HCT116 (cell line): ENCODE results near the gene SEMA4D. TPM values are rescaled to one million over a fixed set of nuclear protein-coding genes. Genes with fewer than 3 reads are reported as not detected.

Experiments
- ATAC-seq: fragments of 200-7000 bp; cut with Tn5 transposase; 2 replicates; pipeline ENCODE4 v1.9.1; 2020; ENCODE audit warnings: mild to moderate bottlenecking, moderate library complexity
- BruUV-seq: library from RNA; stranded (reverse); fragments of 400-500 nt; replicated peaks from 2 replicates; lab custom pipeline; 2021; lab: Mats Ljungman, UMichigan
- CTCF ChIA-PET: fragments of 300-600 bp; sonication (Branson Sonifier 250); formaldehyde crosslinking; loops from one replicate; lab custom pipeline; 2021; ENCODE audit warnings: antibody characterized with exemption; lab: Charles Lee
- POLR2A ChIA-PET: fragments of 300-600, 350-600 bp; sonication (Branson Sonifier 250); formaldehyde crosslinking; loops from one replicate; lab custom pipeline; 2021; ENCODE audit warnings: antibody characterized with exemption; lab: Charles Lee
- RAD21 ChIA-PET, 2 experiments: fragments of 300-600 bp; sonication (Branson Sonifier 250); formaldehyde crosslinking; loops; one replicate each; lab custom pipeline; 2023; ENCODE audit warnings: low total read pairs in 2 of 2; ENCODE audit not compliant: uncharacterized antibody in 2 of 2, unreplicated experiment in 2 of 2, low non-redundant PET in 1 of 2; lab: Charles Lee
- DNase-seq: peaks from one replicate; pipeline ENCODE4 v3.0.0-alpha.2; 2010; ENCODE audit warnings: low read depth, low spot score
- H2AFZ ChIP-seq: fragments of 200-600 bp; shearing (Covaris generic), sonication (generic); 2 replicates; pipeline ENCODE4 v1.6.1; 2017; ENCODE audit warnings: low read depth, mixed run types, mixed read lengths, antibody characterized with exemption, low read length; ENCODE audit not compliant: poor library complexity, severe bottlenecking
- H3K27ac ChIP-seq: 2 replicates; pipeline ENCODE4 v1.5.1; 2012; ENCODE audit warnings: low read depth, low read length
- H3K27me3 ChIP-seq: fragments of 200-600 bp; sonication (generic); 2 replicates; pipeline ENCODE4 v1.6.1; 2016; ENCODE audit warnings: mixed run types, low read length, mixed read lengths; ENCODE audit not compliant: insufficient read depth
- H3K36me3 ChIP-seq, 2 experiments: fragments of 200-500 bp in 1 of 2; fragments of 200-600 bp in 1 of 2; sonication (Bioruptor generic) in 1 of 2; sonication (generic) in 1 of 2; 2 replicates each; pipeline versions ENCODE4 v1.5.1 to v1.6.1; 2014 to 2016; ENCODE audit warnings: low read length in 2 of 2, inconsistent platforms in 1 of 2, mixed read lengths in 1 of 2, mixed run types in 1 of 2; ENCODE audit not compliant: insufficient read depth in 2 of 2, control insufficient read depth in 1 of 2
- H3K4me1 ChIP-seq, 2 experiments: fragments of 200-600 bp in 1 of 2; sonication (generic) in 1 of 2; 2 replicates each; pipeline versions ENCODE4 v1.5.1 to v1.6.1; 2012 to 2017; ENCODE audit warnings: low read length in 2 of 2, inconsistent platforms in 1 of 2, mild to moderate bottlenecking in 1 of 2, mixed read lengths in 1 of 2, mixed run types in 1 of 2, moderate library complexity in 1 of 2; ENCODE audit not compliant: insufficient read depth in 2 of 2, control insufficient read depth in 1 of 2
- H3K4me2 ChIP-seq: fragments of 200-600 bp; sonication (generic); 2 replicates; pipeline ENCODE4 v1.6.1; 2017; ENCODE audit warnings: mixed run types, low read length, mixed read lengths
- H3K4me3 ChIP-seq, 2 experiments: fragments of 200-600 bp in 1 of 2; sonication (generic) in 1 of 2; replicated peaks in 1 of 2; 2 replicates each; pipeline ENCODE4 v1.5.1; 2011 to 2016; ENCODE audit warnings: low read length in 2 of 2, control low read depth in 1 of 2, low read depth in 1 of 2, mild to moderate bottlenecking in 1 of 2, mixed read lengths in 1 of 2, mixed run types in 1 of 2
- H3K79me2 ChIP-seq: fragments of 200-600 bp; sonication (generic); 2 replicates; pipeline ENCODE4 v1.6.1; 2017; ENCODE audit warnings: mild to moderate bottlenecking, mixed run types, low read length, moderate library complexity, mixed read lengths; ENCODE audit not compliant: insufficient read depth
- H3K9ac ChIP-seq: fragments of 200-600 bp; sonication (generic); 2 replicates; pipeline ENCODE4 v1.6.1; 2016; ENCODE audit warnings: low read length, mixed read lengths
- H3K9me2 ChIP-seq: fragments of 200-600 bp; sonication (generic), shearing (Covaris generic); 2 replicates; pipeline ENCODE4 v1.6.1; 2017; ENCODE audit warnings: mixed run types, mild to moderate bottlenecking, moderate library complexity; ENCODE audit not compliant: insufficient read depth
- H3K9me3 ChIP-seq, 2 experiments: fragments of 200-500 bp in 1 of 2; fragments of 200-600 bp in 1 of 2; sonication (Bioruptor generic) in 1 of 2; sonication (generic) in 1 of 2; 2 replicates each; pipeline ENCODE4 v1.6.1; 2014 to 2017; ENCODE audit warnings: low read length in 2 of 2, mixed read lengths in 2 of 2, inconsistent platforms in 1 of 2, low read depth in 1 of 2, mild to moderate bottlenecking in 1 of 2, mixed run types in 1 of 2, moderate library complexity in 1 of 2; ENCODE audit not compliant: control insufficient read depth in 1 of 2, insufficient read depth in 1 of 2
- H4K20me1 ChIP-seq: fragments of 200-600 bp; sonication (generic), shearing (Covaris generic); 2 replicates; pipeline ENCODE4 v1.6.1; 2017; ENCODE audit warnings: mixed run types, mild to moderate bottlenecking, moderate library complexity; ENCODE audit not compliant: insufficient read depth
- CBX3 ChIP-seq: IDR thresholded peaks from 2 replicates; pipeline ENCODE4 v1.6.1; 2012; ENCODE audit warnings: low read depth
- ELF1 ChIP-seq: IDR thresholded peaks from 2 replicates; pipeline ENCODE4 v1.6.1; 2012; ENCODE audit warnings: low read depth, borderline replicate concordance
- EZH2 ChIP-seq: fragments of 200-600 bp; sonication (generic); IDR thresholded peaks from 2 replicates; pipeline ENCODE4 v1.6.1; 2017; ENCODE audit warnings: antibody characterized with exemption, mixed run types
- FOSL1 ChIP-seq: IDR thresholded peaks from 2 replicates; pipeline ENCODE4 v1.6.1; 2012; ENCODE audit warnings: low read depth
- POLR2AphosphoS5 ChIP-seq: IDR thresholded peaks from 2 replicates; pipeline ENCODE4 v1.6.1; 2011; ENCODE audit warnings: mild to moderate bottlenecking, low read depth, low read length, moderate library complexity
- RAD21 ChIP-seq: IDR thresholded peaks from 2 replicates; pipeline ENCODE4 v1.6.1; 2012; ENCODE audit warnings: low read depth, mild to moderate bottlenecking
- SIN3A ChIP-seq: IDR thresholded peaks from 2 replicates; pipeline ENCODE4 v1.6.1; 2012; ENCODE audit warnings: low read depth
- SP1 ChIP-seq: IDR thresholded peaks from 2 replicates; pipeline ENCODE4 v1.6.1; 2012; ENCODE audit warnings: low read depth
- SRF ChIP-seq: IDR thresholded peaks from 2 replicates; pipeline ENCODE4 v1.6.1; 2012; ENCODE audit warnings: low read depth
- TCF7L2 ChIP-seq: IDR thresholded peaks from 2 replicates; pipeline ENCODE4 v1.7.0; 2011; ENCODE audit warnings: borderline replicate concordance, inconsistent platforms; ENCODE audit not compliant: insufficient read depth, insufficient read length; ENCODE audit errors: extremely low read depth
- ZFX ChIP-seq: fragments of 450-650 bp; IDR thresholded peaks from 2 replicates; pipeline ENCODE4 v1.6.1; 2017
- intact Hi-C: fragments of 100-400 bp; cut with micrococcal nuclease; formaldehyde crosslinking; loops from 2 replicates; pipeline ENCODE4 v1.10.0; 2022
- total RNA-seq: library from RNA; stranded (reverse); gene quantifications from one replicate; pipeline ENCODE4 v1.2.1, GENCODE V29; 2021; ENCODE audit not compliant: unreplicated experiment
- TF ChIP-seq, protein P1 (sequence below): IDR thresholded peaks from 2 replicates; pipeline ENCODE4 v1.6.1; 2012
- TF ChIP-seq, protein P2 (sequence below): IDR thresholded peaks from 2 replicates; pipeline ENCODE4 v1.6.1; 2012; ENCODE audit warnings: low read depth

SEMA4D gene
- total RNA-seq, 1 experiment from 2014 or later, result 32.0 TPM

DNA sequence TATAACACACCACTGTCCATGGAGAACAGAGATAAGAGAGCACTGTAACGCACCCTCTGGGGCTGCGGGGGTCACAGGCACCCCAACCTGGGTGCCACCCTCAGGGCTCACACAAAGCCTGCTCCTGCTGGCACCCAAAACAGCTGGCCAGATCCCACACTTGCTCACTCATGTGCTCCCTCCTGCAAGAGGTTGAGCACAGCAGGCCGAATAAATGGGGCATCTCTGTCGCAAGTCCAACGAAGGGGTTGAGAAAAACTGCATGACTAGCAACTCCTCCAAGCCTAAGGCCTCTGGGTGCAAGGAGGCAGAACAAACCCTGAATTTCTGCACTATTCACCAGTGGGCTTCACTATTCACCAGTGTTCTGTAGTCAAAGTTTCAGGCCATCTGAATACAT, 99.3 kb downstream of the SEMA4D start:
- no TSS peak for BruUV-seq
- ChIA-PET POLR2A (no interaction called here), CTCF (no interaction called here)

More for the DNA sequence above, 99.3 kb downstream of the SEMA4D start:
- TF ChIP-seq TCF7L2, result no peak
- TF ChIP-seq CBX3, result no peak
- TF ChIP-seq ZFX, result no peak
- no peak for TF ChIP-seq RAD21
- no peak for TF ChIP-seq SIN3A
- TF ChIP-seq FOSL1, result no peak
- TF ChIP-seq, protein P1, sequence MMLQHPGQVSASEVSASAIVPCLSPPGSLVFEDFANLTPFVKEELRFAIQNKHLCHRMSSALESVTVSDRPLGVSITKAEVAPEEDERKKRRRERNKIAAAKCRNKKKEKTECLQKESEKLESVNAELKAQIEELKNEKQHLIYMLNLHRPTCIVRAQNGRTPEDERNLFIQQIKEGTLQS, result no peak
- TF ChIP-seq POLR2AphosphoS5, result no peak
- TF ChIP-seq SP1, result no peak
- no peak for TF ChIP-seq EZH2
- TF ChIP-seq, protein P2, sequence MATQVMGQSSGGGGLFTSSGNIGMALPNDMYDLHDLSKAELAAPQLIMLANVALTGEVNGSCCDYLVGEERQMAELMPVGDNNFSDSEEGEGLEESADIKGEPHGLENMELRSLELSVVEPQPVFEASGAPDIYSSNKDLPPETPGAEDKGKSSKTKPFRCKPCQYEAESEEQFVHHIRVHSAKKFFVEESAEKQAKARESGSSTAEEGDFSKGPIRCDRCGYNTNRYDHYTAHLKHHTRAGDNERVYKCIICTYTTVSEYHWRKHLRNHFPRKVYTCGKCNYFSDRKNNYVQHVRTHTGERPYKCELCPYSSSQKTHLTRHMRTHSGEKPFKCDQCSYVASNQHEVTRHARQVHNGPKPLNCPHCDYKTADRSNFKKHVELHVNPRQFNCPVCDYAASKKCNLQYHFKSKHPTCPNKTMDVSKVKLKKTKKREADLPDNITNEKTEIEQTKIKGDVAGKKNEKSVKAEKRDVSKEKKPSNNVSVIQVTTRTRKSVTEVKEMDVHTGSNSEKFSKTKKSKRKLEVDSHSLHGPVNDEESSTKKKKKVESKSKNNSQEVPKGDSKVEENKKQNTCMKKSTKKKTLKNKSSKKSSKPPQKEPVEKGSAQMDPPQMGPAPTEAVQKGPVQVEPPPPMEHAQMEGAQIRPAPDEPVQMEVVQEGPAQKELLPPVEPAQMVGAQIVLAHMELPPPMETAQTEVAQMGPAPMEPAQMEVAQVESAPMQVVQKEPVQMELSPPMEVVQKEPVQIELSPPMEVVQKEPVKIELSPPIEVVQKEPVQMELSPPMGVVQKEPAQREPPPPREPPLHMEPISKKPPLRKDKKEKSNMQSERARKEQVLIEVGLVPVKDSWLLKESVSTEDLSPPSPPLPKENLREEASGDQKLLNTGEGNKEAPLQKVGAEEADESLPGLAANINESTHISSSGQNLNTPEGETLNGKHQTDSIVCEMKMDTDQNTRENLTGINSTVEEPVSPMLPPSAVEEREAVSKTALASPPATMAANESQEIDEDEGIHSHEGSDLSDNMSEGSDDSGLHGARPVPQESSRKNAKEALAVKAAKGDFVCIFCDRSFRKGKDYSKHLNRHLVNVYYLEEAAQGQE, result no peak
- no peak for TF ChIP-seq ELF1
- no peak for TF ChIP-seq SRF
- Histone ChIP-seq H3K4me2 (no peak overlapping the region), H3K4me3 (no peak overlapping the region), H3K27me3 (no peaks in the 10 kb centered on the region), H3K9me3 (no peaks in the 10 kb centered on the region), H3K27ac (no peak overlapping the region), H3K9ac (no peak overlapping the region), H3K4me1 (no peaks in the 10 kb centered on the region), H3K79me2 (no peaks in the 10 kb centered on the region), H3K36me3 (no peaks in the 10 kb centered on the region), H3K9me2 (no peaks in the 10 kb centered on the region), H2AFZ (no peak overlapping the region), H4K20me1 (no peaks in the 10 kb centered on the region)
- RAD21 ChIA-PET, result no interaction called here
- intact Hi-C loops, result no loop called here
- ATAC-seq, result no peak
- DNase-seq, result no peak
